Globus pallidus (tissue), 1 donor: ENCODE results near the gene FUT2.
"Not testable (repeated sequence)": the region's sequence is repeated elsewhere in the genome, so short reads cannot be mapped to it uniquely, and the experiment has no call there.

Source experiments
- DNase-seq: peaks from one replicate; pipeline ENCODE4 v3.0.0-alpha.2; 2015; ENCODE audit warnings: low spot score

Gene FUT2

GRCh38 chr19:48695743-48696352 lies at the start of gene FUT2:
TSS of gene FUT2 (plus strand) at chr19:48695971. CDS start at chr19:48702957, 6,986 bp downstream.
- DNase-seq, result no peak

- DNase-seq, result peak; percentile 89
Observed at GRCh38 chr19:48646001-48646721, 49.6 kb upstream of the FUT2 start, which contains the start of gene CA11. TSS of gene CA11 (minus strand) at chr19:48646187. CDS start at chr19:48645632, 555 bp downstream.

- DNase-seq, result no peak
Observed at GRCh38 chr19:48646722-48647216, 49.0 kb upstream of the FUT2 start.

GRCh38 chr19:48648134-48648533 lies 47.6 kb upstream of the FUT2 start:
- DNase-seq, result no peak

- no peak for DNase-seq
Observed at GRCh38 chr19:48650974-48651682, 44.6 kb upstream of the FUT2 start.

- no peak for DNase-seq
Observed at GRCh38 chr19:48651683-48652048, 44.1 kb upstream of the FUT2 start.

- DNase-seq, result no peak
Observed at GRCh38 chr19:48654299-48655059, 41.3 kb upstream of the FUT2 start.

- DNase-seq, result no peak
Observed at GRCh38 chr19:48656840-48657474, 38.8 kb upstream of the FUT2 start.

- not testable (repeated sequence) for DNase-seq
Observed at GRCh38 chr19:48657828-48658227, 37.9 kb upstream of the FUT2 start.

GRCh38 chr19:48658483-48658882 lies 37.3 kb upstream of the FUT2 start:
- no peak for DNase-seq

GRCh38 chr19:48659768-48660167 lies 36.0 kb upstream of the FUT2 start:
- DNase-seq, result peak; percentile 24

GRCh38 chr19:48660852-48661710 lies 34.7 kb upstream of the FUT2 start:
- peak; percentile 83 for DNase-seq

- DNase-seq, result no peak
Observed at GRCh38 chr19:48661711-48662090, 34.1 kb upstream of the FUT2 start.

- DNase-seq, result no peak
Observed at GRCh38 chr19:48663667-48664066, 32.1 kb upstream of the FUT2 start.

GRCh38 chr19:48664476-48664875 lies 31.3 kb upstream of the FUT2 start:
- DNase-seq, result no peak

GRCh38 chr19:48665786-48666185 lies 30.0 kb upstream of the FUT2 start:
- no peak for DNase-seq

- DNase-seq, result no peak
Observed at GRCh38 chr19:48668332-48668731, 27.4 kb upstream of the FUT2 start.

GRCh38 chr19:48668761-48669160 lies 27.0 kb upstream of the FUT2 start:
- DNase-seq, result no peak

GRCh38 chr19:48669903-48670668 lies 25.7 kb upstream of the FUT2 start:
- no peak for DNase-seq
